ENCODE results near the gene CACNA1H.

CACNA1H gene

DNA sequence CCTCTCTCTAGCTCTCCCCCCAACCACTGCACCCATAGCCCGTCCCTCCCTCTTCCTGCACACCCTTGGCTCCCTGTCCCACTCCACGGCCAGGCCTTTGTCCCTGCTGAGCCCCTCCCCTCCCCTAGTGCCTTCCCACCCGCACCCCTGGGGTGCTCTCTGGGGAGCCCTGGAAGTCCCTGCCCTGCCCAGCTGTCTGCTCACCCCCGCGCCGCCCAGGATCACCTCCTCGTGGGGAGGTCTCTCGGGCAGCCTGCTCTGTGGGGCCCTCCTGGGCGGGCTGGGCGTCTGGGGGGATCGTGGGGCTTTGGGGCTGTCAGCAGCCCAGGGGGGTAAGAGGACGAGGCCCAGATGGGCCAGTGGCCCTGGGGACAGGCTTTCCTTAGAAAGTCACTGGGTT is 18.1 kb downstream of the CACNA1H start:
- no peak for DNase-seq

DNA sequence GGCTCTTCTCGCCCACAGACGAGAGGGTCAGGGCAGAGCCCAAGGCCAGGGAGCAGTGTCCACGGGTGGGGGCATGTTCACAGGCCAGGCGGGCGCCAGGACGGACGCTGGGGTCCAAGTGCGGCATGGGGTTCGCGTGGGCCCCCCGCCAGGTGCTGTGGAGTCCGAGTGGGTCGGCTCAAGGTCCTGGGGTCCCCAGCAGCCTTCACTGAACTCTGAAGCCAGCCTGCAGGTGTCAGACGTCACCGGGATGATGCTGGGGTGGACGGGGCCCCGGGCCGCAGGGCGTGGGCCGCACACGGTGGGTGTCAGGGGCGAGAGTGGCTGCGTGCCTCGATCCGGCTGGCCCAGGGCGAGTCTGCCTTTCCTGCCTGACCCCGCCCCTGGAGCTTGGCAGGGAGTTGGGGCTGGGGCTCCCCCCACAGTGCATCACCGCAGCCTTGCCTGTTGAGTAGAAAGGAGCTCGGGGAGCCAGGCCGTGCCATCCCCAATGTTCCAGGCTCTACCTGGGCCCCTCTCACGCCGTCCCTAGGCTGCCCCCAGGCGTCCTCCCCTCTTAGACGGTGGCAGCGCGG is 19.0 kb downstream of the CACNA1H start:
- DNase-seq = no peak

GRCh38 chr16:1172651-1173050 is 19.7 kb downstream of the CACNA1H start:
- no peak for DNase-seq

GRCh38 chr16:1173788-1174451 is 21.0 kb downstream of the CACNA1H start:
- no peak for DNase-seq

DNA sequence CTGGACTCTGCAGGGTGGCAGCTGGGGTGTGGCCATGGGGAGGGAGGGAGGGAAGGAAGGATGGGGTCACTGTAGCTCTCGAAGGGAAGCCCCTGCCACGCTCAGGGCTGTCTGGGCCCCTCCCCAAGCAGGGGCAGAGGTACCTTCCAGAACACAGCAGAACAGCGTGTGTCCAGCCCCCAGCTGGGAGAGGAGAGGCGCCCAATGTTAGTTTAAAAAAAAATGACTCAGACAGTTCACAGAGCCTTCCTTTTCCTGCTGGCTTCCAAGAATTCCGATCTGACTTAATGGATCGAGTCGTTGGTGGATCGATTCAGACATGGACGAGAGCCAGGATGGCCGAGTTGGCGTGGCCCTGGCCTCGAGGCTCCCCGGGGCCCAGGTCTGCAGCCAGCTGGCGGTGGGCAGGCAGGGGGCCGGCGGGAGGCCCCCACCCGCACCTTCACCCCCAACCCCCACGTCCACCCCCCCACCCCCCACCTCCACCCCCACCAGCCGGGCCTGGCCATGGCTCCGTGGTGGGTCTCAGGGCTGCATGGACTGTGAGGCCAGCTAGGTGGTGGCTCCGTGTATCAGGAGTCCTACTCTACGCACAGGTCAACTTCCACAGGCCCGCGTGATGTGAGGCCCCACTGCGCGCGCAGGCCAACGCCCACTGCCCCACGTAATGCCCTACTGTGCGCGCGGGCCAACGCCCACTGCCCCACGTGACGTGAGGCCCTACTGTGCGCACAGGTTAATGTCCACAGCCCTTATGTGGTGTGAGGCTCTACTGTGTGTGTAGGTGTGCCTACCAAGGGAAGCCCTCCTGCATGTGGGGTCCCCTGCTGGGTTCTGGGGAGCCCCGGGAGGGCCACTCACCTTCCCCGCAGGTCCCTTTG is 21.8 kb downstream of the CACNA1H start:
- no peak for DNase-seq

GRCh38 chr16:1175566-1176279 is 22.8 kb downstream of the CACNA1H start:
- no peak for DNase-seq

DNA sequence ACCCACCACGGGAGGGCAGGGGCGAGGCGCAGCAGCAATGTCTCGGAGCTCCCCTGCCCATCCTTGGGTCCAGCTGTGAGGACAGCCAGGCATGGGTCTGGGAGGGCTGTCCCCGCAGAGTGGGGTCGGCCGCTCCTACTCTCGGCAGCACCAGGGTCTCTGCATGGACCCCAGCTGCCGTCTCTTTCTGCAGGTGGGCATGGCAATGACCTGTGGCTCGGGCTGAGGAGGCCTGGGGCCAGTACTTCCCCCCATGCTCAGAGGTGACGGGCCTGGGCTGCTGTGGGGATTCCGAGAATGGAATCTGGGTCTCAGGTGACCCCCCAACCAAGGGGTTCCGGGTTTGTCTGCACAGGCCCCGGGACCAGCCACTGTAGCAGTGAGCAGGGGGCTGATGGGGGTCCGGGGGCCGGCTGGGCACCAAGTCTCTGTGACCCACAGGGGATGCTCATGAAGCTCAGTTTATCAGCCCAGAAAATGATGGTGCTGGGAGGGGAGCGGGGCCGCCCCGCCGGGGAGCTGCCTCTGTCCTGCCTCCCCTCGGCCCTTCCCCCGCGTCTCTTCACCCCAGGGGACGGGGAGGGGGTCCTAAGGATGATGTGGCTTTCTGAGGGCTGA is 23.5 kb downstream of the CACNA1H start:
- no peak for DNase-seq

DNA sequence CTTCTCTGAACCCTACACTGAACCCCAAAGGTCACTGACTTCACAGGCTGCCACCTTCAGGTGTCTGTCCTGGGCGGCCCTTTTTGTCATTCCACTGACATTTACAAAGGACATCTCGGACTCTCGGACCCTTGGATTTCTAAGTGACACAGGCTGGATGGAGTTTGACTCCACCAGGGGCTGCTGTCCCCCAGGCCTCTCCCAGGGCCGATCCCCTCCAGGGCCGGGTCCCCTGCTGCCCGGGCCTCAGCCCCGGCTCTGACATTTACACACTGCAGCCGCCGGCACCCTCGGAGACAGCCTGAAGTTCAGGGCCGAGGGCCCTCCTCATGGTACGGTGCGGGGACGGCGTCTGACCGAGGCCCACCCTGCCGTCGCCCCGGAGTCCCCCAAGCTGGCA is 24.1 kb downstream of the CACNA1H start:
- no peak for DNase-seq

DNA sequence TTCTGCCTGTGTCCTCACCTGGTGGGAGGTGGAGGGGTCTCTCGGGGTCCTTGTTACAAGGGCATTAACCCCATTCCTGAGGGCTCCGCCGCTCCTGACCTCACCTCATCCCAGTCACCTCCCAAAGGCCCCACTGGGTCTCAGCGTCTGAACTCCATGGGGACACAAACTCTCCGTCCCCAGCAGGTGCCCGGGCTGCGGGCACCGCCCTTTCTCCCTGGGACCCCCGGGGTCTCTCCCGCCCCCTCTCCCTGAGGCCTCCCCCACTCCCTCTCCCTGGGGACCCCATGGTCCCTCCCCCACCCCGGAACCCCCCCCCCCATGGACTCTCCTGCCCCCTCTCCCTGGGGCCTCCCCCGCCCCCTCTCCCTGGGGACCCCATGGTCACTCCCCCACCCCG is 24.8 kb downstream of the CACNA1H start:
- DNase-seq = no peak

GRCh38 chr16:1178295-1178910 is 25.5 kb downstream of the CACNA1H start:
- no peak for DNase-seq

DNA sequence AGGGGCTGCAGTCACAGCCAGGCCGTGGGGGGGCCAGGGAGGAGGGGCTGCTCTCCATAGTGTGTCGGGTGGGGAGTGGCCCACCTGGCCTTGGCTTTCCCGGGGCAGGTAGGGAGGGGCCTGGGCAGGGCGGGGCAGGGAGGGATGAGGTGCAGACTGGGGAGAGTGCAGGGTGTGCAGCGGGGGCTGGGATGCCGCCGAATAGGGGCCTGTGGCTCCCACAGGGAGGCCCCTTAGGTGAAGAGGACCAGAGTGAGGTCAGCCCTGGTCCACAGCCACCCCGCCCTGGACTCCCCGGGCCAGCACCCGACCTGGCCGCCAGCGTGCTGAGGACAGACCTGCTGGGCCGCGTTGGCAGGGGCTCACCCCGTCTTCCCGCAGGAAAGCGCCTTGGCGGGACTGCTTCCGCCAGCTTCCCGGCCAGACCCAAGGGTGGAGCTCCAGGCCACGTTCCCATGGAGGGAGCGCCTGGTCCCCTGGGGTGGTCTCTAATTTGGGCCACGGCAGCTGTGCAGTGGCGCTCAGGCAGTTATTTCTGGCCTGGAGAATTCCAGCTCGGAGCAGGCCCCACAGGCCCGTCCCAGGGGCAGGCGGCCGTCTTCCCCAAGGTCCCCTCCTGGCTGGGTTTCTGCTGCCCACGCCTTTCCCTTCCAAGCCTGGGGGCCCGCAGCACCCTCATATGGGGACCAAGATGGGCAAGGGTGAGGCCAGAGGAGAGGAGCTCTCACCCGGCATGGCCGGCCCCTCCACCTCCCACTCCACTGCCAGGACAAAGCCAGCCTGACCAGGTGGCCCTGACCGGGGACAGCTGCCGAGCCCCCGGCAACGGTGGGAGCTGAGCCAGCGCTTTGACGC is 27.9 kb downstream of the CACNA1H start:
- DNase-seq = no peak

DNA sequence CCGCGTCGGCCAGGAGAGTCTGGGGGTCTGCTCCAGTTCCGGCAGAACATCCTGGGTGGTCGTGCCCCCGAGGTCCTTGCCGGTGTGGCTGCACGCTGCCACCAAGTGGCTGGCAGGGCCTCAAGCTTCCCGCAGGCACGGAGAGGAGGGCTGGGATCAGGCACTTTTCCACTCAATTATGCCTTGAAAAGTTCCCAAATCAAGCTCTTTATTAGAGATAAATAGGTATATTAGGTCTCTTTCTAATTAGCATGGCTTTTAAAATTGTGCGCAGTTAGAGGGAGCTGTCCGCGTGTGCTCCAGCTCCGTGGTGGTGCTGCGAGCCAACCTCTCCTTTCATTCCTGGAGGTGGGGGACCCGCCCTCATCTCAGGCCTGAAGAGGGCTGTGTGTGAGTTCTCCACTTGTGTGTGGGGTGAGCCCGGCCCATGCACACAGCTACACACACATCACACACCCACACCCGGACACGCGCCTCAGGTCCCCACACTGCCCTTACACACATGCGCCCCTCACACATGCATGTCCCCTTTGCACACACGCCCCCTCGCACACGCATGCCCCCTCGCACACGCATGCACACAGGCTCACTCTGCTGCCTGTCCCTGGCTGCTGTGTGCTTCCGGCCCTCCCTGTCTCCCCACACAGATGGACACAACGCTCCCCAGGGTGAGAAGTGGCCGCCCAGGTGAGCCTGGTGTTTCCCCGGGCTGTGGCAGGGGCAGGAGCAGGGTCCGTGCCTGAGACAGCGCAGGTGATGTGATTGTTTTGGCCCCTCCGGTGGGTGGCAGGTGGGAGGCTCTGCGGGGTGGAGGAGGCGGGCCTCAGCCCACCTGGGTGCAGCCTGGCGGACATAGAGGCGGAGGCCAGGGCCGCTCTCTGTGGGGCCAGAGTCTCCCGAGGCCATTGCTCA is 28.8 kb downstream of the CACNA1H start:
- no peak for DNase-seq

DNA sequence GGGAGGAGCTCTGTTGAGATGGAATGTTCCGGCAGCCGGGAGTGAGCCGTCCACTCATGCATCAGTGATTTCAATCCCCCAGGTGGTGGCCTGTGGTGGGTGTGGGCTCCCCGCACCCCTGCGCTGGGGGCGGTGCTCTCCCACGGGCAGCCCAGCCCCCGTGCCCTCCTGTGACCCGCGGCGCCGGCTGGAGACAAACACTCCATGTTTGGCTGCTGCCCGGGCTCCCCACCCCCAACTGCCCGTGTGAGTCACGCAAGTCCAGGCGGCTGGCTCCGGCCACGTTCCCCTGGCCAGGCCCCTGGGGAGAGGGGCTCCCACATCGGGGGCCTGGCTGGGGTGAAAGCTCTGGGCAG is 29.4 kb downstream of the CACNA1H start:
- peak in 5 of 58 donors; percentile 15 to 59 (median 19) for DNase-seq

GRCh38 chr16:1182950-1183907 is 30.3 kb downstream of the CACNA1H start:
- peak in 21 of 58 donors; percentile 5 to 63 (median 32) for DNase-seq

DNA sequence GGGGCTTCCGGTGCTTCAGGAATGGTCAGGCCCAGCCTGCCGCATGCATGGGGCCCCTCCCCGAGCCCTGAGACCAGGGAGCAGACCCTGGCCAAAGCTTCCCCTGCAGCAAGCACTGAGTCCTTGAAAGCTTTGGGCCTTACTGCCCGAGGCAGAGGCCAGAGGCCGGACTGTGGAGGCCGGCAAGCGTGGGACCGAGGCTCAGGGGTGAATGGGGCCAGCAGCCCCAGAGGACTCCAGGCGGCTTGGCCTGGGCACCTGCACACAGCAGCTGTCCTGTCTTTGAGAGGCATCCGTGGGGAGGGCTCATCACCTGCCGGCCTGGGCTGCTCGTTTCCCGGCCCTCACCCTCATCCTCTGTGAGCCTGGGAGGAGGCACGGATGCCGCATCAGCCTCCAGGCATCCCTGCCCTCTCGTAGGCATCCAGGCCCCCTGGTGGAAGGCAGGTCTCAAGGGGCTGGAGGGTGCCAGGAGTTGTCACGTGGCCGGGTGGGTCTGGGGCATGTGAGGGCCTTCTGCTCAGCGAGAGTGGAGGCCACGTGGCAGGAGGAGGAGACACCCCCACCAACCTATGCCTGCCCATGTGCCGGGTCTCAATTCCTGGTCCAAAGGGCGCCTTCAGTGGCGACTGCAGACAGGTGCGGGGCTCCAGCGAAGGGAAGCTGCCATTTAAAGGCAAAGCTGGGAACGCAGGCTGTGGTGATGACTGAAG is 31.4 kb downstream of the CACNA1H start:
- DNase-seq = no peak

DNA sequence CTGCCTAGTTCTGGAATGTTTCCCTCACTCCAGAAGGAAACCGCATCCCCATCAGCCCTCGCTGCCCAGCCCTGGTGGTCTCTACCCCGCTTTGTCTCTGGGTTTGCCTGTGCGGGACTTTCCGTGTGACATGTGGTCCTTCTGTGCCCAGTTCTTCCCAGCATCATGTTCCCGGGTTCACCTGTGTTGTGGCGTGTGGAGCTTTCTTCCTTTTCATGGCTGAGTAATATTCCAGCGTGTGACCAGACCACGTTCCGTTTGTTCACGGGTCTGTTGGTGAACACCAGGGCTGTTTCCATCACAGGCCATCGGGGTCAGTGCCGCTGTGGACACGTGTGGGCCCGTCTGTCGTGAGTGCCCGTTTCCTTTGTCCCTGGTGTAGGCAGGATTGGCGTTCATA is 32.1 kb downstream of the CACNA1H start:
- no peak for DNase-seq

All from anterior cingulate cortex (tissue), 58 donors.